ENCODE data around the gene SPEF1.

GRCh38 chr20:3760655-3761348, 20.4 kb downstream of the SPEF1 start:
- no peak for TF ChIP-seq CTCF (IDR thresholded peaks at IDR 0.05)
- no peak for TF ChIP-seq POLR2A (IDR thresholded peaks at IDR 0.05)

Measured in body of pancreas (tissue), 4 donors.